GM19438 (cell line): ENCODE measurements around the gene CXCL3.
A peak's percentile ranks its signal among the peaks of the same experiment; 100 is the strongest.
"Not testable (repeated sequence)": the region's sequence is repeated elsewhere in the genome, so short reads cannot be mapped to it uniquely, and the experiment has no call there.

Experiments used
- ATAC-seq: cut with Tn5 transposase; IDR thresholded peaks from one replicate; pipeline ENCODE4 v1.9.1; 2021; ENCODE audit warnings: low read depth; ENCODE audit not compliant: unreplicated experiment

Gene CXCL3

GRCh38 chr4:74038425-74039314 is at the start of gene CXCL3:
Gene CXCL3 (minus strand): TSS chr4:74038689. CDS start chr4:74038611, 78 bp downstream.
- peak; percentile 53 for ATAC-seq

- ATAC-seq, result no peak
Observed at GRCh38 chr4:74087481-74087880, 49.0 kb upstream of the CXCL3 start.

GRCh38 chr4:74085669-74086068 is 47.2 kb upstream of the CXCL3 start:
- ATAC-seq, result no peak

- no peak for ATAC-seq
Observed at GRCh38 chr4:74084984-74085383, 46.5 kb upstream of the CXCL3 start.

- ATAC-seq, result no peak
Observed at GRCh38 chr4:74083546-74083945, 45.1 kb upstream of the CXCL3 start.

GRCh38 chr4:74081035-74081434 is 42.5 kb upstream of the CXCL3 start:
- ATAC-seq, result no peak

DNA sequence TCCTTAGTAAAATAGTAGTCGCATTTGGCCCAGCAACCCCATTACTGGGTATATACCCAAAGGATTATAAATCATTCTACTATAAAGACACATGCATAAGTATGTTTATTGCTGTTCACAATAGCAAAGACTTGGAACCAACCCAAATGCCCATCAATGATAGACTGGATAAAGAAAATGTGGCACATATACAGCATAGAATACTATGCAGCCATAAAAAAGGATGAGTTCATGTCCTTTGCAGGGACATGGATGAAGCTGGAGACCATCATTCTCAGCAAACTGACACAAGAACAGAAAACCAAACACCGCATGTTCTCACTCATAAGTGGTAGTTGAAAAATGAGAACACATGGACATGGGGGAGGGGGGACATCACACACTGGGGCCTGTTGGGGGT is 41.9 kb upstream of the CXCL3 start:
- ATAC-seq, result not testable (repeated sequence)

DNA sequence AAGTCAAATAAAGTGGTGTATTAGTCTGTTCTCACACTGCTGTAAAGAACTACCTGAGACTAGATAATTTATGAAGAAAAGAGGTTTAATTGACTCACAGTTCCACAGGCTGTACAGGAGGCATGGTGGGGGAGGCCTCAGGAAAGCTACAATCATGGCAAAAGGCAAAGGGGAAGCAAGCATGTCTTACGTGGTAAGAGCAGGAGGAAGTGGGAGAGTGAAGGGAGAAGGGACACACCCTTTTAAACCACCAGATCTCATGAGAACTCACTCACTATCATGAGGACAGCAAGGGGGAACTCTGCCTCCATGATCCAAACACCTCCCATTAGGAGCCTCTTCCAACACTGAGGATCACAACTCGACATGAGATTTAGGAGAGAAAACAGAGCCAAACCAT is 40.5 kb upstream of the CXCL3 start:
- not testable (repeated sequence) for ATAC-seq

GRCh38 chr4:74073358-74073757 is 34.9 kb upstream of the CXCL3 start:
- ATAC-seq, result no peak

DNA sequence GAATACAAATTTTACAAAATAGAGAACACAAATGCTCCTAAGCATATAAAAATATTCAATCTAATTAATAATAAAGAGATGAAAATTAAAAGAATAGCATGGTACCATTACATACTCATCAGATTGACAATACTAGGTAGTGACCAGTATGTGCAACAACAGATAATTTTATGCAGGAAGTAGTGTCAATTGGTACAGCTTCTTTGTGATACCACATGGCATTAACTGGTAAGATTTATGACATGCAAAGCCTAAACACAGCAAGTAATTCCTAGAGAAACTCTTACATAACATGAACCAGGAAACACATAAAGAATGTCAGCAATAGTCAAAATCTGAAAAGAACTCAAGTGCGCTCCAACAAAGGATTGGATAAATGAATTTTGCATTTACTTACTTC is 34.2 kb upstream of the CXCL3 start:
- ATAC-seq, result no peak

GRCh38 chr4:74067586-74067985 is 29.1 kb upstream of the CXCL3 start:
- no peak for ATAC-seq

- no peak for ATAC-seq
Observed at GRCh38 chr4:74066232-74066631, 27.7 kb upstream of the CXCL3 start.

DNA sequence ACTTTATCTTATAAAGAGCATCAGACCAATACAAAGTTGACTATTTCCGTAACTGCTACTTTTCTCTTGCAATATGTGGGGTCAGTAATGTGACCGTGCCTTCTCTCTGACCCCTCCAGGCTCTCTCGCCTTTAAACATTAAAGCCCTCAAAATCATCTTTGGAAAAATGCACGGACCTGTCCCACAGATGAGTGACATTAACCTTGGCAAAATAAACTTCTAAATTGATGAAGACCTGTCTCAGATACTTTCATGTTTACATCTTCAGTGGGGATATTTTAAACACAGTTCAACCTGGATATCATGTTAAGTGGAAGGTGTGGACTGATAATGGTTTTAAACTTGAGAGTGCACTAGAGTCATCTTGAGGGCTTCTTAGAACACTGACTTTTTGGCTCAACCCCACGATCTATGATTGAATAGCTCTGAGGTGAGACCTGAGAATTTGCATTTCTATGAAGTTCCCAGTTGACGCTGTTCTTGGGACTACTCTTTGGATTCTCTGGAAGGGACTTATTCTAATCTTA is 26.7 kb upstream of the CXCL3 start:
- no peak for ATAC-seq

GRCh38 chr4:74063859-74064258 is 25.4 kb upstream of the CXCL3 start:
- no peak for ATAC-seq

GRCh38 chr4:74062953-74063352 is 24.5 kb upstream of the CXCL3 start:
- ATAC-seq, result no peak

DNA sequence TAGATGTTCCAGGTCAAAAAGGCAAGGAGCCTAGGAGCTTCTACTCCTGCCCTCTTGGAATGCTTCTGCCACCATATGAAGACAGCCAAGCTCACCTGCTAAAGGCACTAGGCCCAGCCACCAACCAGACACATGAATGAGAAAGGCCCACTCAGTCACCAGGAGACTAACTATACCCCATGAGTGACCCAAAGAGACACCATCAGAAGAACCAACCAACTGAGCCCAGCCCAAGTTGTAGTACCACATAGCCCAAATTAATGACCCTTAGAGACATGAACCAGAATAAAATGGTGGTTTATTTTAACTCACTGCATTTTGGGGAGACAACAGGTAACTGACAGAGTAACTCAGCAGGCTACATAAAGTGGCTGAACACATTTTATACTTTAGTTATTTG is 22.9 kb upstream of the CXCL3 start:
- ATAC-seq, result no peak

DNA sequence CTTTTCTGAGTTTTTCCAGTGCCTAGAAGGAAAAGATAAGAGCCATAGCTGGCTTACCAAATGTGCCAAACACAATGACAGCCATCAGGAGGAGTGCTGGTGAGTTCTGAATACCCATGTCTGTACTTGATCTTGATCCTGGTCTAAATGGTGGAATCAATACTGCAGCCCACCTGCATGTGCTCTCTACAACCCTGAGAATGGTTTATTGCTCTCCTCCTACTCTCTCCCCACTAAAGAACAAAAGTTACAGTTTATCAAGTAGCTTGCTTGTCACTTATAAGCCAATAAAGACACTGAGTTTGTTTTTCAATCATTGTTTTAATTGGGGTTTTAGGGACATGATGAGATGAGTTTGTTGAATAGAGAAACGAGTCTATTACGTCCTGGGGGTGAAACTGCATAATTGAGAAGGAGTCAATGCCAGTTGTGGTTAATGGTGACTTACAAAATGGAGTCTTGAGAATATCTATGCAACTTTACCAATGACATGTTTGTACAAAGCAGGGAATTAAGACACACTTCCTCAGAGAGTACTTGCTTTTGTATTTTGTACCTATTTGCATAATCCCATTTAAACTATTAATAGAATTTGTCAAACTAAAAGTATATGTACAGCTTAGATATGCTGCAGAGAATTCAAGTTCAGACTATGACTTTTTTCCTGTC is 20.8 kb upstream of the CXCL3 start:
- ATAC-seq, result no peak

GRCh38 chr4:74058048-74058651 is 19.7 kb upstream of the CXCL3 start:
- ATAC-seq, result no peak

- no peak for ATAC-seq
Observed at GRCh38 chr4:74057588-74057987, 19.1 kb upstream of the CXCL3 start.

DNA sequence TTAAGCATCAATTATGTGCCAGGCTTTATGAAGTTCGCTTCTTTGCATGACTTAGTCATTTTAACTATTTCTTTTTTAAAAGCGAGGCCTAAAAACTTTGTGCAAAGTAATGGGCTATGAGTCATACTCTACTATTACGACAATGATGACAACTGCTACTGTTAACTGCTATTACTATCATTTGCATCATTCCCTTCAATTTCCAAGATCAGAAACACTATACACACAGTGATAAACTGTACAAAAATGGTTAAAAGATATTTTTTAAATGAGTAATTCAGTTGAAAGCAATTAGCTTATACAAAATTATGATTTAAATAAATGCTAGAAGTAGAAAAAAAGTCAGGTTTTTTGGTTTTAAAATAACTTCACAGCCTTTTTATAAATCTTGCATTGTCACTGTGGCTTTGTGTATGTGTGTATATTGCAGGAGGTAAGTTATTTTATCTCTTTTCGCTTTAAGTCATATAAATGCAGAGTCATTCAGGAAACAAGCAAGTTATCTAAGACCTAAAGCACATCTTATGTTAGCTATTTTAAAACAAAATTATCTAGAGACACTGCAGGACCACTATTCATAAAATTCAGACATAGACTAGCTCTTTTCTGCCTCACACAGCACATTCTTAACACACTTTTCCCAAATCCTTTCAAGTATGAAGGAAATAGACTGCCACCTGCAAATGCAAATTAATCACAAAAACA is 18.5 kb upstream of the CXCL3 start:
- no peak for ATAC-seq
